Dedifferentiated amniotic fluid mesenchymal stem cell (primary cell): ENCODE results near the gene RAMACL.

Source experiments
- DNase-seq: peaks from one replicate; pipeline ENCODE4 v3.0.0-alpha.2; 2016; ENCODE audit errors: extremely low spot score

The RAMACL gene

GRCh38 chr6:166575205-166575604 lies 11.3 kb downstream of the RAMACL start:
- DNase-seq, result no peak

GRCh38 chr6:166573511-166574216 lies 12.8 kb downstream of the RAMACL start:
- no peak for DNase-seq

- DNase-seq, result no peak
These were observed 13.9 kb downstream of the RAMACL start for GRCh38 chr6:166572370-166573261.

- DNase-seq, result no peak
These were observed 15.4 kb downstream of the RAMACL start for GRCh38 chr6:166570929-166571713.

- DNase-seq, result no peak
These were observed 17.3 kb downstream of the RAMACL start for GRCh38 chr6:166569206-166569605.

GRCh38 chr6:166567813-166568212 lies 18.7 kb downstream of the RAMACL start:
- no peak for DNase-seq

GRCh38 chr6:166567107-166567506 lies 19.4 kb downstream of the RAMACL start:
- DNase-seq, result peak; percentile 70

- no peak for DNase-seq
These were observed 20.2 kb downstream of the RAMACL start for GRCh38 chr6:166566026-166567011.

- no peak for DNase-seq
These were observed 21.2 kb downstream of the RAMACL start for GRCh38 chr6:166565084-166565967.

GRCh38 chr6:166563805-166564204 lies 22.7 kb downstream of the RAMACL start:
- no peak for DNase-seq

- DNase-seq, result no peak
These were observed 23.3 kb downstream of the RAMACL start for GRCh38 chr6:166563200-166563599.

- DNase-seq, result no peak
These were observed 23.8 kb downstream of the RAMACL start for GRCh38 chr6:166562726-166563125.

- no peak for DNase-seq
These were observed 24.6 kb downstream of the RAMACL start for GRCh38 chr6:166561771-166562359.

- DNase-seq, result no peak
These were observed 26.3 kb downstream of the RAMACL start for GRCh38 chr6:166560222-166560621.

GRCh38 chr6:166559662-166560061 lies 26.8 kb downstream of the RAMACL start:
- DNase-seq, result no peak

- DNase-seq, result no peak
These were observed 27.3 kb downstream of the RAMACL start for GRCh38 chr6:166559211-166559610.

GRCh38 chr6:166558156-166559005 lies 28.1 kb downstream of the RAMACL start:
- DNase-seq, result no peak

GRCh38 chr6:166556863-166557322 lies 29.6 kb downstream of the RAMACL start:
- peak; percentile 42 for DNase-seq

GRCh38 chr6:166556336-166556735 lies 30.1 kb downstream of the RAMACL start:
- DNase-seq, result no peak
